HepG2 (cell line): Measurements from ENCODE around the gene LCE2A. TPM values are rescaled to one million over a fixed set of nuclear protein-coding genes. Genes with fewer than 3 reads are reported as not detected.
"Not testable (repeated sequence)": the region's sequence is repeated elsewhere in the genome, so short reads cannot be mapped to it uniquely, and the experiment has no call there.

Experiments used
- ATAC-seq: fragments of 200-7000 bp; cut with Tn5 transposase; 3 replicates; pipeline ENCODE4 v1.9.1; 2020; ENCODE audit warnings: mild to moderate bottlenecking, moderate library complexity
- BruUV-seq: library from RNA; stranded (reverse); fragments of 400-500 nt; replicated peaks from 2 replicates; lab custom pipeline; 2021; lab: Mats Ljungman, UMichigan
- CTCF ChIA-PET: fragments of 300-600 bp; formaldehyde crosslinking; extraction: SDS; loops from one replicate; lab custom pipeline; 2021; ENCODE audit warnings: low total read pairs, inconsistent platforms, low intra/inter-chr PET ratio; lab: Yijun Ruan, JAX
- POLR2A ChIA-PET: fragments of 350-600 bp; sonication (Branson Sonifier 250); formaldehyde crosslinking; loops from one replicate; lab custom pipeline; 2020; ENCODE audit warnings: antibody characterized with exemption, inconsistent platforms; lab: Yijun Ruan, JAX
- DNase-seq: peaks from one replicate; pipeline ENCODE4 v3.0.0-alpha.2; 2015; ENCODE audit warnings: low spot score
- FAIRE-seq: peaks from 3 replicates; lab custom pipeline; 2011; peaks lifted over from hg19 to GRCh38; lab: Jason Lieb, UNC
- H2AFZ ChIP-seq: one replicate; pipeline ENCODE4 v1.6.1; 2011; ENCODE audit warnings: low read length, inconsistent platforms
- H3K27ac ChIP-seq: fragments of 300-600 bp; 3 replicates; pipeline ENCODE4 v1.8.0; 2011; ENCODE audit warnings: mixed run types, mild to moderate bottlenecking, mixed read lengths, low read length, inconsistent platforms; ENCODE audit not compliant: insufficient read depth; ENCODE audit errors: extremely low read length
- H3K27me3 ChIP-seq, 2 experiments: fragments of 200-600 bp in 1 of 2; 2 replicates in 1 of 2; 3 replicates in 1 of 2; pipeline versions ENCODE4 v1.6.0 to v1.8.0; 2011; ENCODE audit warnings: low read length in 2 of 2, mild to moderate bottlenecking in 2 of 2, moderate library complexity in 2 of 2, inconsistent platforms in 1 of 2; ENCODE audit not compliant: insufficient read depth in 2 of 2, control insufficient read depth in 1 of 2
- H3K36me3 ChIP-seq, 2 experiments: fragments of 200-600 bp in 1 of 2; replicated peaks in 1 of 2; 2 replicates in 1 of 2; 3 replicates in 1 of 2; pipeline versions ENCODE4 v1.5.1 to v1.8.0; 2011; ENCODE audit warnings: low read length in 2 of 2, inconsistent platforms in 1 of 2; ENCODE audit not compliant: insufficient read depth in 2 of 2, control insufficient read depth in 1 of 2
- H3K4me1 ChIP-seq: 2 replicates; pipeline ENCODE4 v1.5.1; 2012; ENCODE audit warnings: low read length, inconsistent platforms; ENCODE audit not compliant: insufficient read depth
- H3K4me2 ChIP-seq: 2 replicates; pipeline ENCODE4 v1.6.0; 2011; ENCODE audit warnings: low read depth, low read length, inconsistent platforms
- H3K4me3 ChIP-seq, 3 experiments: fragments of 200-600 bp in 1 of 3; sonication (generic), shearing (Covaris generic) in 1 of 3; replicated peaks in 1 of 3; 2 replicates each; pipeline ENCODE4 v1.5.1; 2011 to 2016; ENCODE audit warnings: low read length in 3 of 3, inconsistent platforms in 2 of 3, low read depth in 2 of 3, mild to moderate bottlenecking in 2 of 3, control low read depth in 1 of 3, mixed read lengths in 1 of 3; ENCODE audit not compliant: insufficient read depth in 1 of 3
- H3K79me2 ChIP-seq: one replicate; pipeline ENCODE4 v1.6.1; 2011; ENCODE audit warnings: low read length, inconsistent platforms; ENCODE audit not compliant: insufficient read depth
- H3K9ac ChIP-seq: 2 replicates; pipeline ENCODE4 v1.6.0; 2011; ENCODE audit warnings: mild to moderate bottlenecking, low read depth, low read length, inconsistent platforms; ENCODE audit not compliant: insufficient read depth
- H3K9me3 ChIP-seq: 2 replicates; pipeline ENCODE4 v1.5.1; 2012; ENCODE audit warnings: mild to moderate bottlenecking, low read length
- H4K20me1 ChIP-seq: 2 replicates; pipeline ENCODE4 v1.6.0; 2011; ENCODE audit warnings: inconsistent platforms, mild to moderate bottlenecking, low read length, moderate library complexity; ENCODE audit not compliant: insufficient read depth
- BHLHE40 ChIP-seq: IDR thresholded peaks from 2 replicates; pipeline ENCODE4 v1.6.1; 2011; ENCODE audit warnings: low read length, improper control_type of control experiment
- KDM2A ChIP-seq: sonication (generic); formaldehyde crosslinking; IDR thresholded peaks from 2 replicates; pipeline ENCODE4 v1.4.0; 2020; ENCODE audit warnings: low read depth, missing genetic modification reagents, borderline replicate concordance
- WGBS: methylation state at CpG from one replicate; pipeline ENCODE4 v1.1.6; 2017; ENCODE audit warnings: low lambda C conversion rate; 5-methylcytosine and 5-hydroxymethylcytosine counted together
- in situ Hi-C: cut with HindIII; loops from 2 replicates; pipeline ENCODE4 v1.10.0; 2017; ENCODE audit warnings: low pct_unique_long_range_greater_than_20kb; ENCODE audit not compliant: extremely low pct_ligation_motif_present
- intact Hi-C: fragments of 100-400 bp; cut with micrococcal nuclease; formaldehyde crosslinking; loops from one replicate; pipeline ENCODE4 v1.10.0; 2022; ENCODE audit not compliant: unreplicated experiment
- polyA plus RNA-seq, 8 experiments: library from polyadenylated mRNA; depleted of rRNA in 3 of 8; stranded (reverse) in 7 of 8; unstranded in 1 of 8; fragments of >200 nt; fragmentation: Illumina TruSeq in 4 of 8; extraction: Trizol in 4 of 8; gene quantifications; 2 replicates each; pipeline versions ENCODE4 v1.2.1 to v1.2.3, GENCODE V29; 2011 to 2016; ENCODE audit warnings: low read depth in 4 of 8, missing spikeins in 1 of 8, mixed read lengths in 1 of 8; ENCODE audit not compliant: insufficient read depth in 1 of 8
- total RNA-seq, 5 experiments: library from RNA; depleted of rRNA; stranded (reverse); fragments of >200 nt; fragmentation: Illumina TruSeq; extraction: Trizol; gene quantifications; 2 replicates each; pipeline ENCODE4 v1.2.3, GENCODE V29; 2016; ENCODE audit warnings: low read depth in 1 of 5

Gene LCE2A
- total and polyA plus RNA-seq, 2 of the 13 experiments (the other 11 are each of a cell fraction or from before 2014, with no cell fraction given), result not detected

DNA sequence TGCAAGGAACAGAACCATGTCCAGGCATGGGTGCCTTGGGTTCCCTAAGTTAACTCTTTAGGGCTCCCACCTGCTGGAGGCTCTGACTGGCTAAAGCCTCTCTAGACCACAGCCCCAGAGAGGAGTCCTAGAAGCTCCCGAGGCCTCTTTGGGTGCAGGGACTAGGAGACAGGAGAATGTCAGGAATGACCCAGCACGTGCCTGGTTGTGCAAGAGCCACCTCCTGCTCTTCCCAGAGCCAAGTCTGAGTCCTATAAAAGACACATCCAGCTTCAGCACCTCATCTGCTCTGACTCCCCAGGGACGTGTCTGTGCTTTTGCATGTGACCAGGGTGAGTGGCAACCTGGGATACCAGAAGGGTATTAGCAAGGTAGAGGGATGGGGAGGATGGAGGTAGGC, 35.0 kb upstream of the LCE2A start, which contains the start of gene LCE2D:
LCE2D (plus strand) TSS at position 283 of the 400 bp plus-strand sequence. CDS start 726 bp downstream, outside the sequence.
- no peaks in the 10 kb centered on the region for H3K79me2 ChIP-seq
- 0% methylated on average over 1 of the region's 3 CpGs for WGBS
- in situ Hi-C loops (no loop called here), intact Hi-C loops (no loop called here)
- no TSS peak for BruUV-seq
- TF ChIP-seq KDM2A (CRISPR knock-in tag), result no peak
- TF ChIP-seq BHLHE40, result peak; percentile 65
- no peak within 1 kb of the TSS for H3K4me2 ChIP-seq
- no peaks in the 10 kb centered on the region for H3K36me3 ChIP-seq
- DNase-seq (no peak), ATAC-seq (no peak), FAIRE-seq (no peak)
- CTCF ChIA-PET, result no interaction called here
- H3K9me3 ChIP-seq, result no peaks in the 10 kb centered on the region
- H3K4me3 ChIP-seq, result no peak within 1 kb of the TSS
- no peak within 1 kb of the TSS for H3K27ac ChIP-seq
- H3K27me3 ChIP-seq, result no peaks in the 10 kb centered on the region
- no peak within 1 kb of the TSS for H3K9ac ChIP-seq
- H3K4me1 ChIP-seq, result no peaks in the 10 kb centered on the region
- POLR2A ChIA-PET, result no interaction called here
- no peak within 1 kb of the TSS for H2AFZ ChIP-seq
- no peaks in the 10 kb centered on the region for H4K20me1 ChIP-seq

DNA sequence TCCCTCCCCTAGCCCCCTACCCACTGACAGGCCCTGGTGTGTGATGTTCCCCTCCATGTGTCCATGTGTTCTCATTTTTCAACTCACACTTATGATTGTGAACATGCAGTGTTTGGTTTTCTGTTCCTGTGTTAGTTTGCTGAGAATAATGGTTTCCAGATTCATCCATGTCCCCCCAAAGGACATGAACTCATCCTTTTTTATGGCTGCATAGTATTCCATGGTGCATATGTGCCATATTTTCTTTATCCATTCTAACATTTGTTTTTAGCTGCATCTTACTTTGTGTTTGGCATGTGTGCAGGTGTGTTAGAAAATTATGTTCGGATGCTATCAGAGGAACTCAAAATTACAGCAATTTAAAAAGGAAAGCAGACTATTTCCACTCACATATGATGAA, 32.0 kb upstream of the LCE2A start:
- H3K9me3 ChIP-seq, H3K36me3 ChIP-seq, intact Hi-C loops, H2AFZ ChIP-seq, H3K27me3 ChIP-seq, in situ Hi-C loops, H3K27ac ChIP-seq, BruUV-seq, H3K79me2 ChIP-seq, H3K4me1 ChIP-seq, H4K20me1 ChIP-seq, CTCF ChIA-PET, FAIRE-seq, H3K4me3 ChIP-seq, H3K4me2 ChIP-seq, ATAC-seq, H3K9ac ChIP-seq, POLR2A ChIA-PET, DNase-seq: not testable (repeated sequence)
- 0% methylated on average over 1 of the region's 1 CpG for WGBS
